Testis (tissue), 3 donors: ENCODE data around the gene COL25A1. TPM values are rescaled to one million over a fixed set of nuclear protein-coding genes. Genes with fewer than 3 reads are reported as not detected.
"Not testable (repeated sequence)": the region's sequence is repeated elsewhere in the genome, so short reads cannot be mapped to it uniquely, and the experiment has no call there.

Source experiments
- DNase-seq: peaks from one replicate; pipeline ENCODE4 v3.0.0-alpha.2; 2019
- H3K27ac ChIP-seq, 2 donors: fragments of 200-600 bp; sonication (generic); one replicate each; pipeline ENCODE4 v1.5.1; 2019
- H3K27me3 ChIP-seq: fragments of 200-600 bp; sonication (generic); one replicate; pipeline ENCODE4 v1.5.1; 2019
- H3K36me3 ChIP-seq: fragments of 200-600 bp; sonication (generic); one replicate; pipeline ENCODE4 v1.5.1; 2017; ENCODE audit warnings: low read depth; ENCODE audit errors: missing control alignments
- H3K4me1 ChIP-seq: fragments of 200-600 bp; sonication (generic); one replicate; pipeline ENCODE4 v1.5.1; 2019
- H3K4me3 ChIP-seq, 2 donors: fragments of 200-600 bp; sonication (generic); one replicate each; pipeline ENCODE4 v1.5.1; 2017 to 2019
- H3K9me3 ChIP-seq: fragments of 200-600 bp; sonication (generic); one replicate; pipeline ENCODE4 v1.5.1; 2017
- CTCF ChIP-seq, 3 experiments: fragments of 450-650 bp in 2 of 3; fragments of 200-600 bp in 1 of 3; sonication (generic) in 1 of 3; IDR thresholded peaks; one replicate each; pipeline ENCODE4 v1.5.1; 2016 to 2019; ENCODE audit warnings: antibody characterized with exemption in 3 of 3, mild to moderate bottlenecking in 2 of 3, moderate library complexity in 1 of 3
- POLR2A ChIP-seq: fragments of 450-650 bp; IDR thresholded peaks from one replicate; pipeline ENCODE4 v1.6.1; 2017; ENCODE audit warnings: antibody characterized with exemption, mild to moderate bottlenecking, moderate library complexity
- WGBS, 2 donors: methylation state at CpG; one replicate each; pipeline ENCODE4 v1.1.5; 2018; 5-methylcytosine and 5-hydroxymethylcytosine counted together
- intact Hi-C: fragments of 100-400 bp; cut with DNase I; formaldehyde crosslinking; loops from one replicate; pipeline ENCODE4 v1.15.1; 2023; ENCODE audit warnings: low total_unique reads
- polyA plus RNA-seq: library from polyadenylated mRNA; stranded (reverse); fragments of 350-450 nt; fragmentation: Illumina TruSeq; extraction: RNeasy Lipid Tissue Mini Kit (QIAGEN cat#74804); gene quantifications from one replicate; pipeline ENCODE4 v1.2.3, GENCODE V29; 2014; ENCODE audit warnings: low read depth, low replicate concordance; ENCODE audit not compliant: insufficient read depth
- total RNA-seq, 2 donors: library from RNA; depleted of rRNA; stranded (reverse); fragments of >200 nt; gene quantifications; one replicate each; pipeline ENCODE4 v1.2.3, GENCODE V29; 2016

COL25A1 gene
- total and polyA plus RNA-seq, 3 donors from 2014 or later: 11.7 to 19.2 (median 17.2) TPM

GRCh38 chr4:108881986-108882385 is 420.5 kb downstream of the COL25A1 start:
- intact Hi-C loops: no loop called here
- Histone ChIP-seq H3K4me3 (no peak overlapping the region), H3K36me3 (no peaks in the 10 kb centered on the region), H3K27me3 (no peaks in the 10 kb centered on the region), H3K27ac (no peak overlapping the region), H3K4me1 (no peaks in the 10 kb centered on the region), H3K9me3 (no peaks in the 10 kb centered on the region)
- TF ChIP-seq CTCF (IDR thresholded peaks at IDR 0.05) (no peak), POLR2A (no peak)
- DNase-seq: no peak
- 93 to 96% methylated on average over 4 of the region's 4 CpGs for whole genome bisulfite sequencing, 2 donors

- Histone ChIP-seq H3K27ac (no peak overlapping the region), H3K9me3 (no peaks in the 10 kb centered on the region), H3K4me1 (no peaks in the 10 kb centered on the region), H3K4me3 (no peak overlapping the region), H3K27me3 (no peaks in the 10 kb centered on the region), H3K36me3 (no peaks in the 10 kb centered on the region)
- 88% methylated on average over 3 of the region's 3 CpGs for WGBS, 2 donors
- TF ChIP-seq CTCF (IDR thresholded peaks at IDR 0.05) (no peak), POLR2A (no peak)
- intact Hi-C loops: no loop called here
- no peak for DNase-seq
Observed at GRCh38 chr4:108881190-108881589, 421.3 kb downstream of the COL25A1 start.

GRCh38 chr4:108878806-108879205 is 423.7 kb downstream of the COL25A1 start:
- Histone ChIP-seq H3K27ac (no peak overlapping the region), H3K9me3 (no peaks in the 10 kb centered on the region), H3K4me3 (no peak overlapping the region), H3K36me3 (no peaks in the 10 kb centered on the region), H3K27me3 (no peaks in the 10 kb centered on the region), H3K4me1 (no peaks in the 10 kb centered on the region)
- DNase-seq: no peak
- no peak for TF ChIP-seq POLR2A
- no peak for TF ChIP-seq CTCF (IDR thresholded peaks at IDR 0.05)
- intact Hi-C loops: no loop called here
- WGBS, 2 donors: 25 to 35% methylated on average over 3 of the region's 3 CpGs

- no peaks in the 10 kb centered on the region for H3K9me3 ChIP-seq
- no peak overlapping the region for H3K4me3 ChIP-seq
- WGBS, 2 donors: 94 to 97% methylated on average over 2 of the region's 2 CpGs
- no peak overlapping the region for H3K27ac ChIP-seq
- H3K36me3 ChIP-seq: no peaks in the 10 kb centered on the region
- H3K27me3 ChIP-seq: no peaks in the 10 kb centered on the region
- no peaks in the 10 kb centered on the region for H3K4me1 ChIP-seq
- intact Hi-C loops: no loop called here
- no peak for DNase-seq
- TF ChIP-seq CTCF (IDR thresholded peaks at IDR 0.05) (no peak), POLR2A (no peak)
Observed at GRCh38 chr4:108877821-108878220, 424.6 kb downstream of the COL25A1 start.

- no peak overlapping the region for H3K27ac ChIP-seq
- no peaks in the 10 kb centered on the region for H3K9me3 ChIP-seq
- no peak for DNase-seq
- no peaks in the 10 kb centered on the region for H3K36me3 ChIP-seq
- H3K27me3 ChIP-seq: no peaks in the 10 kb centered on the region
- WGBS, 2 donors: 74 to 80% methylated on average over 1 of the region's 1 CpG
- TF ChIP-seq POLR2A: no peak
- no peak for TF ChIP-seq CTCF (IDR thresholded peaks at IDR 0.05)
- no peaks in the 10 kb centered on the region for H3K4me1 ChIP-seq
- H3K4me3 ChIP-seq: no peak overlapping the region
- intact Hi-C loops: no loop called here
Observed at GRCh38 chr4:108874806-108875205, 427.7 kb downstream of the COL25A1 start.

GRCh38 chr4:108869970-108870369 is 432.5 kb downstream of the COL25A1 start:
- H3K4me1 ChIP-seq, H3K9me3 ChIP-seq, H3K4me3 ChIP-seq, H3K27me3 ChIP-seq, intact Hi-C loops, H3K36me3 ChIP-seq, DNase-seq, H3K27ac ChIP-seq: not testable (repeated sequence)
- WGBS, 2 donors: 86 to 88% methylated on average over 9 of the region's 9 CpGs
